Stimulated activated CD8-positive, alpha-beta memory T cell treated with anti-CD3 and anti-CD28 coated beads, Interleukin-4, amount 100 ng/mL, for 48 hours (primary cell): ENCODE results near the gene ETFB.

Source experiments
- DNase-seq: peaks from one replicate; pipeline ENCODE4 v3.0.0-alpha.2; 2020

Gene ETFB

DNA sequence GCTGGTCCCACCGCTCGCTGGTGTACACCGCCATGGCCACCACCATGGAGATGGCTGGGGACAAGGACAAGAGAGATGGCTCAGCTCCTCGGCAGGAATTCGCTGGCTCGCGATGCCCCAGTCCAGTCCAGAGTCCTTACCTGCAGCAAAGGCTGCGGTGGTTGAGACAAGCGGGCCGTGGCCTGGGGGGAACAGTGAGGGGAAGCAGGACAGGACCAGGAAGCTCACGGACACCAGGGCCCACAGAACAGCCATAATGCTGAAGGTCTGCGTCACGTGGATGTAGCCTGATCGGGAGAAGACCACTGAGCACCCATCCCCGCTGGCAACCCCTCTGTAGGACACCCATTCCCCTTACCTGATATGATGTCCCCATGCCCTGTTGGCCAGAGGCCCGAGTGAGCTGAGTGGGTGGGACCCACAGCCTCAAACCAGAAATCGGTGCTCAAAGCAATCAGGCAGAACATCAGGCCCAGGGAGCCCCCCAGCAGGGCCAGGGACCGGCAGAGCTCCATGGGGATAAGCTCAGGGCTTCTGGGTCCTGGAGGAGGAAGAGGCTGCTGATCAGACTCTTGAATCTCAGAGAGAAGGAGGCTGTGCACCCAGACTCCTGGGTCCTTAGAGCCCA is 5.9 kb upstream of the ETFB start:
- DNase-seq, result peak; percentile 48

- no peak for DNase-seq
Measured at GRCh38 chr19:51371186-51371690, 5.0 kb upstream of the ETFB start.

- no peak for DNase-seq
Measured at GRCh38 chr19:51370230-51370629, 4.0 kb upstream of the ETFB start.

- DNase-seq, result peak; percentile 72
Measured at GRCh38 chr19:51368366-51369282, 2.4 kb upstream of the ETFB start, which contains the start of gene CLDND2. CLDND2 (minus strand) TSS chr19:51369003; CDS start chr19:51368577, 426 bp downstream.

GRCh38 chr19:51367565-51368365 is 1.6 kb upstream of the ETFB start:
- DNase-seq, result peak; percentile 100

GRCh38 chr19:51367255-51367564 is 1.0 kb upstream of the ETFB start:
- DNase-seq, result no peak

- peak; percentile 96 for DNase-seq
Measured at GRCh38 chr19:51366389-51367254, 434 bp upstream of the ETFB start.

DNA sequence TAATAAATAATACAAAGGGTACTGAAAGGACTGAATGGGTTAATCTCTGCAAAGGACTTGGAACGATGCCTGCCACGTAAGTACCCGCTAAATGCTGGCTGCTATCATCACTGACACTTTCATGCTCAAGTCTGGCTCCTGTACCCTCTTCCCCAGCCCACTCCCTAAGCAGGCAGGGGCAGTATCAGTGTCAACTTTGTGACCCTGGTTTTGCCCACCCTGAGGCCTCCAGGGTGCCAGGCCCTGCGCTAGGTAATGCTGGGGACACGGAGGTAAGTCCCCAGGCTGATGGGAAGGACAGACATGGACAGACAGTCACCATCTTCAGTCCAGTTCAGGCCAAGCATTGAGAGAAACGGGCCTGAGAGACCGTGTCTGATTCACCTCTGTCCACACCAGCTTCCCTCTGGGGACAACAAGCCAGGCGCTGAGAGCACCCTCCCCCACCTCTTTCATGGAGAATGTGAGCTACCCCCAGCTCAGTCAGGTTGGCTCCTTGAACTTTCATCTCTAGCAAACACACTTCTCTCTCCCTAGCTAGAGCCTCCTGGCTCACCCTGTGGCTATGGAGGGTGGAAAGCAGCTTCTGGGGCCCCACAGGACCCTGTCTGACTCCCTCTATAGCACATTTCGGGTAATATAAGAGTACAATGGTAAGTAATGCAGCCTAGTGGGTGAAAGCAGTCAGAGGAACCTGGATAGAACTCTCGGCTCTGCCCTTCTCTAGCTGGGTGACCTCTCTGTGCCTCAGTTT is 800 bp downstream of the ETFB start:
- DNase-seq, result peak; percentile 54

DNA sequence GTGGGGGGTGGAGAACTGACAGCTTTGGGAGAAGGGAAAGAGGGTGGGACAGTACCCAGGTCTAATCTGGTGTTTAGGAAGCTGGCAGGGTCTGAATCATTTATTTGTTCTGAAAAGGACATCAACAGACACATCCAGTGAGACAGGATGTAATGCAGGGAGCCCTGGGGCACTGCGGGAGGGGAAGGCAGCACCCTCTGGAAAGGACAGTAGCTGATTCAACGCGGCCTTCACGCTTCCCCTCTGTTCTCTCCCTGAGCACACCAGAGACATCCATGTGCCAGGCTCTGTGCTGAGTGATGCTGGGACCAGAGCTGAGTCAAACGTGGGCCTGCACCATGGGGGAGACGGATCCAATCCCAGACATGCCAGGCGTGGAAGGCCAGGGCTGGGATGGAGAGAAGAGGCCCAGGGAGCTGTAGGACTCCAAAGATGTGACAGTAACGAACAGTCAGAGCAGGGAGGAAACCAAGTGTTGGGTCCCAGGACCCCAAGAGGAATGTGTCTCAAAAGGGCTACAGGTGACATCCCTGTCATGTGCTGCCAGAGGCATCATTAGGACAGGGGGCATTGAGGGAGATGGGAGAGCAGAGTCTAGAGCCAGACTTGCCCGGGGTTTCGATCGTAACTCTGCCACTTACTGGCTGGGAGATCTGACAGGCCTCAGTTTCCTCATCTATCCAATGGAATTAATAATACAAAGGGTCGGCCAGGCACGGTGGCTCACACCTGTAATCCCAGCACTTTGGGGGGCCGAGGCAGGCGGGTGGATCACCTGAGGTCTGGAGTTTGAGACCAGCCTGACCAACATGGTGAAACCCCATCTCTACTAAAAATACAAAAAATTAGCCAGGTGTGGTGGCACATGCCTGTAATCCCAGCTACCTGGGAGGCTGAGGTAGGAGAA is 1.7 kb downstream of the ETFB start:
- no peak for DNase-seq

GRCh38 chr19:51361239-51361638 is 4.9 kb downstream of the ETFB start:
- no peak for DNase-seq

DNA sequence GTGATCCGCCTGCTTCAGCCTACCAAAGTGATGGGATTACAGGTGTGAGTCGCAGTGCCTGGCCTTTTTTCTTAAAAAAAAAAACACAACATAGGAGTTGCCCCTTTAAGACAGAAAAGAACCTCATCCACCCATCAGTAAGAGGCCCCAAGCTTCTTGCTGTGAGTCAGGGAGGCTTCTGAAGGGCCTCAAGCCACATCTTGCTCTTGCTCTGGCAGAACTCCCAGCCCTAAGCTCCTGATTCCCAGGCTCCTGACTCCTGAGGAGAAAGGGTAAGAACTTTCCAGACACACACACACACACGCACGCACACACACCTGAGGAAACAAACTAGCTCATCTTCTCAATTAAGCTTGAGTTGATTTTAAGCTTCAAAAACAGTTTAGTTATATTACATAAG is 6.9 kb downstream of the ETFB start:
- DNase-seq, result no peak

- no peak for DNase-seq
Measured at GRCh38 chr19:51357952-51358351, 8.2 kb downstream of the ETFB start.

DNA sequence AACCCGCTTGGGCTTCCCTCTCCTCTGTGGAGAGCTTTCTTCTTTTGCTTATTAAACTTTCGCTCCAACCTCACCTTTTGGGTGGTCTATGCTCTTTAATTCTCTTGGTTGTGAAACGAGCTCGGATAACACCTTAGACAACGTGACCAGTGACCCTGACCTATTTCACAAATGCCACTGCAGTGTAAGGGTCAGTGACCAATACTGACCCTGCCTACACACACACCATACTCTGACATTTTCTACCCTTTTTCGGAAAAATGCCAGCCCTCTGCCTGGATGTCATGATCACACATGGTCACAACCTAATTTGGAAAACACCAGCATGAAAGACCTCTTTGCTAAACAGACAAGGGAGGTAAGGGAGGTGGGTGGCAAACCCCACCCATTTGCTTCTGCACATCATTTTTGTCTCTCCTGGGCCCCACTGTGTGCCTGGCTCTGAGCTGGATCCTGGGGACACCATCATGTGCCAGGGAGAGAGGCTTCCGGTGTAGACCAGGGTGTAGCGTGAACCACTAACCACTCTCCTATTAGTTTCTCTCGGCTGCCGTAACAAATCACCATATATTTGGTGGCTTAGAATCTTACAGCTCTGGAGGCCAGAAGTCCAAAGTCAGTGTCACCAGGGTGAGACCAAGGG is 9.9 kb downstream of the ETFB start:
- DNase-seq, result no peak

- DNase-seq, result peak; percentile 71
Measured at GRCh38 chr19:51354742-51355148, 11.4 kb downstream of the ETFB start.

- DNase-seq, result no peak
Measured at GRCh38 chr19:51354103-51354741, 12.0 kb downstream of the ETFB start.

GRCh38 chr19:51352783-51353360 is 13.3 kb downstream of the ETFB start:
- no peak for DNase-seq

DNA sequence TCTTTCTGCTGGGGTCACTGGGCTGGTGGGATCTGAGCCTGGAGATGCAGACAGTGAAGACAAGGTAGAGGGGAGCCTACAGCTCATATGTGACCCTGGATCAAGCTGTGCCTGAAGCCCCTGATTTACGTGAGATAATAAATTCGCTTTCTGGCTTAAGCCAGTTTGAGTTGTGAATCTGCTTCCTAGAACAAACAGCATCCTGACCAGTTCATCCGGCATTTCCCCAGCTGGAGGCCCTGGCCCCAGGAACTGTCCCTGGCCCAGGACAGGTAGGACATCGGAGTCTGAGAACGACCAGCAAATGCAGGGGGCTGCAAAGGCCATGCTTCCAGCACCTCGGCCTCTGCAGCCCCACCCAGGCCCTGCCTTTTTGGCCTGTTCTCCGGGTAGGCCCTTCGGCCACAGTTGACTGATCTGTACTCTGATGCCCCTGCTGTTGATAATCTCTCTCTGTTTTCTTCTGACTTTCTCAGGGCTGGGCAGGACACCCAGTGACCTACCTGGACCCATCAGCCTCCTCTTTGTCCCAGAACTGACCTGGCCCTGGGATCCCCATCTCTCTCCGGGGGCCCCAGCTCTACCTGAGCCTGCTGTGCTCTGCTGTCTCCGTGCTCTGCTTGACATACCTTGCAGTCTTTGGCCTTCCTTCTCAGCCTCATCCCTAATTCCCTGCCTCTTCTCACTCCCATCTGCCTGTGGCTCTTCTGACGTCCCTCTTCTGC is 14.8 kb downstream of the ETFB start:
- no peak for DNase-seq

DNA sequence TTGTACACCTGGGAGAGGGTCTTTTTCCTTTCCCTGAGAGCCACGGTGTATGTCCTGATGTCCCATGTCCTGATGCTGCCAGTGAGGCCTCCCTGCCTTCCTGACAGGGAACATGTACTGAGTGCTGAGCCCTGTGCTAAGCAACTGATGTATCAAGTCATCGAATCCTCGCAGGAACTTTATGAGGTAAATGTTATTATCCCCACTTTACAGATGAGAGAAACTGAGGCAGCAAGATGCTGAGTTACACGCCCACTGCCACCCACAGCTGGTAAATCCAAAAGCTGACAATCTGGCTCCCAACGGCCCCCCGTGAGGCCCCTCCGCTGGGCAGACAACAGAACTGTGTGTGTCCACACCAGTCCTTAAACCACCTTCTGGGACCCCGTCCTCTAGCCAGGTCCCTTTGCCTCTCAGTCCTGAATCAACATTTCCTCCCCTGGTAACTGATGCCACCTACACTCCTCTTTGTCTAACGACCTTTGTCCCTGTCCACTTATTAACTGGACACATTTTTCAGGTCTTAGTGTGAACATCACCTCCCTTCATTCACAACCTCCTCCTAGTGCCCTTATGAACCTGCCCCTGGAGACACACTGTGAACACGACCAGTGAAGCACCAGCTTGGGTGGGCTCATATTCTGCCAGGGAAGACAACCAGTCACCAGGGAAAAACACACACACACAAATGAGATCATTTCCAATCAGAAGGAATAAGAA is 18.8 kb downstream of the ETFB start:
- DNase-seq, result no peak
